ENCODE measurements around the gene CASD1.
A peak's percentile ranks its signal among the peaks of the same experiment; 100 is the strongest.

The CASD1 gene

DNA sequence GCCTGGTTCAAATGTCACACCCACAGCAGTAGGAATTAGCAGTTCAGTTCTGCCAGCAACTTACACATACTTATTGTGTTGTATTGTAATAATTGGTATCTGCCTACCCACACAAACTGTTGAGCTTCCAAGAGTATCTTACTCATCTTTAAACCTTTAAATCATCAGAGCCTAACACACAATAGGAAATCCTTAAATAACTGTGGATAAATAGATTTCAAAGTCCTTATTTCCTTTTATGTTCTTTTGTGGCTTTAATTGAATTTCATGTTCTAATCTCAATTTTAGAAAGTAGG, 3.9 kb downstream of the CASD1 start:
- DNase-seq = no peak

DNA sequence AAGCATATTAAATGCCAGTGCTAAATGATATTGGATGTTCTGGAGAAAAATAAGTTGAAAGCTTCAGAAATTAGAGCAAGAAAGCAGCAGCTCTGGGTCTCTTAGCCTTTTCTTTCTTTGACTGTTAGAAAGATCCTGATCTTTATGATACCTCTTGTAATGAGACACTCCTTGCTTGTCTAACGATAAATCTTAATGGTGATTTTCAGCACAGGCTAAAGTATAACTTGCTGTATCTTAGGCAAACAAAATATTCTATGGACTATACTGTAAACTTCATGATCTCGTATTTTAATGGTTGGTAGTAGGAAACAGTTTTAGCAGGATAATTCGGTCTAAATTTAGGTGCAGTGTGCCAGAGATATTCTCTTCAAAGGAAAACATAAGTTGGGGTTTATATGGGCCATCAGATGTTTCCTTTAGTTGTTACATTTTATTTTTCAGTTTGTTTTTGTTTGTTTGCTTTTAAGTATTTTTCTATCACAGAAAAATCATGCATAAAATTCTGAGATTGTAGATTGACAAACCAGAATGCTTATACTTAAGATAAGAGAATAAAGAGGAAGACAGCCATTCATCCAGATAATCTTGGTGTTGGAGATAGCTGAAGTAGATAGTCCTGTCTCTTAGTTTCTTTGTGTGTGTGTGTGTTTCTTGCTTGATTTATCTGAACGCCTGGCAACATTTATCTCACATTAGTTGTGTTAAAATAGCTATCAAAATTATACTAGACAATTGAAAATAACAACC, 4.7 kb downstream of the CASD1 start:
- no peak for DNase-seq

GRCh38 chr7:94514917-94515316, 5.3 kb downstream of the CASD1 start:
- no peak for DNase-seq

- no peak for DNase-seq
These were observed 16.3 kb downstream of the CASD1 start for GRCh38 chr7:94525923-94526322.

GRCh38 chr7:94529516-94529915, 19.9 kb downstream of the CASD1 start:
- DNase-seq = peak; percentile 78

DNA sequence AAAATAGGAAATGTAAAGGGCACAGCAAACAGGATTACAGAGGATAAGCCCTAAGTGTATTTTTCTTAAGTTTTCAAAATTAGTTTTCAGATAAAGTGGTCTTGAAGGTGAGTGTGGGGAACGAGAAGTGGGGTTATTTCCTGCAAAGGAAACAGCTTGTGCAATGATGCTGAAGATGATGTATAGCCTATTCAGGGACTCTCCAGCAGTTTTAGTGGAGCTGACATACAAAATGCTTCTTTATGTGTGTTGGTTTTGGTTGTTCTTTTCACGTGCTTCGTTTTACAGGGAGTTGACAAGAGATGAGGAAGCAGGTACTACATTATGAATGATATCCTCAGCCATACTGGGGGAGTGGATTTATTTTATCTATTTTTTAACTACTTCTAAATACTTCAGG, 20.5 kb downstream of the CASD1 start:
- DNase-seq = no peak

- no peak for DNase-seq
These were observed 23.1 kb downstream of the CASD1 start for GRCh38 chr7:94532676-94533075.

- DNase-seq = no peak
These were observed 30.8 kb downstream of the CASD1 start for GRCh38 chr7:94540428-94540827.

DNA sequence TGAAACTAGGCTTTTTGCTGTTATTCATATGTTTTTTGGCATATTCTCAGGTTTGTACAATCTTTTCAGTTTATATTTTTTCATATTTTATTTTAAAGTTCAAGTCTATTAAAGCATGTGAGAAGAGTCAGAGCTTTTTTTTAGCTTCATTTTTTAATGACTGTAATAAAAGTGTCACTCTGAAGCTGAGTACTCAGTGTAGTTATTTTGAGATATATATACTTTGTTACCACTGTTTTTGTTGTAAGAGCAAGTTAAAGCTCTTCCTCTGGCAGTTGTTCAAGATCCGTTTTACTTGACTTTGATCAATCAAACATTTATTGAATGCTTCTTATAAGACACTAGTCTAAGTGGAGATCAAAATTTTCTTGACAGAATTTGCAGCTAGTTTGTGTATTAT, 37.5 kb downstream of the CASD1 start:
- DNase-seq = no peak

DNA sequence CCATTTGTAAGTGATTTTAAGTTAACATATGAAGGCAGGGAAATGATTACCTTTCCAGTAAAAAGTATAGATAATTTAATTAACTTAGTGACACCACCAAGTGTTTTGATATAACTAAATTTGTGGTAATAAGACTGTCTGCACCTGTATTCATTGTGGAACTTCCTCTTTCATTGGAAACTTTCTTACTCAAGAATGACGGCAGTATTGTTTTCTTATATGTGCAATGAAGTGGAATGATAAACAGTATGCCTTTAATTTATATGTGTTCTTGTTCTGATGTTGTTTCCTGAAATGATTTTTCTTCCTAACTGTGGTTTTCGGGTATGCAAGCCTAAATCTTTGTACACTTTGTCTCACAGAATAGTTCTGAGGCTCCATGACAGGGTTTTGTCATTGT, 46.4 kb downstream of the CASD1 start:
- no peak for DNase-seq

DNA sequence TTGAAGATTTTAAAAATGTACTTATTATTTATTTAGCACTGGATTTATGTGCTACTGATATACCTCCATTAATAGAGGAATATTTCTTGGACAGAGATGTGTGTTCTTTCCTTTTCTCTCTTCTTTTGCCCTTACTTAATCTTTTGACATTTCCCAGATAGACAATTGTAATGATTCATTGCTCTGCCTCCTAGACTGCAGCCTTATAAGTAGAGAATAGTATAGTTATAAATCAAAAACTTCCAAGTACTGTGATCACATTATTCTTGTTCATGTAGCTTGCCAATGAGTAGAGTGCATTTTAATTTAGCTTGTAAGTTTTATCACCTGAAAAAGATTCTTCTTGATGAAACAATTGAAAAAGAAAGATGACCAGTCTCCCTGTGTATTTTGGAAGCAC, 47.6 kb downstream of the CASD1 start:
- no peak for DNase-seq

- DNase-seq = no peak
These were observed 50.4 kb downstream of the CASD1 start for GRCh38 chr7:94559972-94560371.

GRCh38 chr7:94561841-94562514, 52.4 kb downstream of the CASD1 start:
- peak; percentile 22 for DNase-seq

- DNase-seq = no peak
These were observed 52.9 kb downstream of the CASD1 start for GRCh38 chr7:94562525-94562924.

- DNase-seq = no peak
These were observed 55.8 kb downstream of the CASD1 start for GRCh38 chr7:94565247-94565894.

DNA sequence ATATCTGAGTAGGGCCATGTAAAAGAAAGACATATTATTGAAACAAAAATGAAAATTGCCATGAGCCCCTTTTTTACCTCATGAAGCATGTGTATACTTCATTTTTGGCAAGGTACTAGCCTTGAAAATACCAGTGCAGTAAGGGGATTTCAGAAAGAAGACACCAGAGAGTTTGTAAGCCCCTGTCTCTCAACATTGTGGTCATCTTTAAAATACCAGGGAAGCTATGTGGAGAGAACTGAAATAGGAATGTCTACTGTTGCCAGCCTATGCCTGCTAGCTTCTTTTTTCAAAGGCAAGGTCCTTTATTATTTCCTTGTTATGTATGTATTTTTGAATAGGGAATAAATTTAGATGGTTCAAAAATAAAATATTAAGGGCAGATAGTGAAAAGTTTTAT, 57.8 kb downstream of the CASD1 start:
- no peak for DNase-seq

GRCh38 chr7:94571816-94572215, 62.2 kb downstream of the CASD1 start:
- DNase-seq = no peak

DNA sequence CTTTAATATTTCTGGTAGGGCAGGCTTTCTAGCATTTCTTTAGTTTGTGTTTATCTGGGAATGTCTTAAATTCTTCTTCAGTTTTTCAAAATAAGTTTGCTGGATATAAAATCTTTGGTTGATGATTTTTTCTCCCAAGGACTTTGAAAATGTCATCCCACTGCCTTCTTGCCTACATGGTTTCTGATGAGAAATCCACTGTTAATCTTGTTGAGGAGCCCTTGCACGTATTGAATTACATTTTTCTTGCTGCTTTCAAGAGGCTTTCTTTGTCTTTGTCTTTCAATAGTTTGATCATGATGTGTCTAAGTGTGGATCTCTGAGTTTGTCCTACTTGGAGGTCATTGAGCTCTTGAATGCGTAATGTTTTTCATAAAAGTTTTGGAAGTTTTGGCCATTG, 66.0 kb downstream of the CASD1 start:
- DNase-seq = no peak

DNA sequence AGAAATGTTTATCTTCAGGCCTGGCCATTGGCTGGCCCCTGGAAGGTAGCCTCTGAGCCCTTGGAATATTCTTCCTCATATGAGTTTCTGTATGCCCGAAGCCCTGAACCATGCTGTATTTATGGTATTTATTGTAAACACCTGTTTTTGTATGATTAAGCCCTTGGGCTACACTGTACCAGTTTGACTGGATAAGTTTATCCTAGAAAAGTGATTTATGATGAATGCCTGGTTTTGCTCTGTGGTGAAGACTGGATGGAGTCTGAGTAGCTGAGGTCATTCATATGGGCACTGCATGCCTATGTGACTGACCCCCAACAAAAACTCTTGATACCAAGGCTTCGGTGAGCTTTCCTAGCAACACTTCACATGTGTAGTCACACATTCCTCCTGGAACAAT, 66.7 kb downstream of the CASD1 start:
- no peak for DNase-seq

GRCh38 chr7:94577357-94577756, 67.7 kb downstream of the CASD1 start:
- DNase-seq = no peak

DNA sequence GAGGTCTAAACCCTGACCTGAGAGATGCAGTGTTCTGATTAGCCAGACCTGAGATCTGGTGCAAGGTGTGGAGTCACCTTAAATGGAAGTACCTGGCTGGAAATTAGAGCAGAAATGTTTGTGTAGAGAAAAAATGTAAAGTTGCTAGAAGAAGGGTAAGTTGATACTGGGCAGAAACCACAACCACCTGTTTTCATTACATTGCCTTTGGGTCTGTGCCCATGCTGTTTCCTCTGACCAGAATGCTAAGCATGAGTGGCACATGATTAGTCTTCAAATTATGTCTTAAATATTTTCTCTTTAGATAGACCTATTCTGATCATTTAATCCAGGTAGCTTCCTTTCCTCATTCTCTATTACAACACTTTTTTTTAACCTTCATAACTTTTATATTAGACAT, 69.0 kb downstream of the CASD1 start:
- no peak for DNase-seq

- no peak for DNase-seq
These were observed 69.9 kb downstream of the CASD1 start for GRCh38 chr7:94579470-94579869.

- peak; percentile 31 for DNase-seq
These were observed 71.0 kb downstream of the CASD1 start for GRCh38 chr7:94580601-94581000.

GRCh38 chr7:94584113-94584512, 74.5 kb downstream of the CASD1 start:
- DNase-seq = peak; percentile 31

Measured in fibroblast of skin of abdomen (primary cell).